Thyroid gland (tissue), 4 donors: ENCODE data around the gene ZNF330. TPM values are rescaled to one million over a fixed set of nuclear protein-coding genes. Genes with fewer than 3 reads are reported as not detected.
A peak's percentile ranks its signal among the peaks of the same experiment; 100 is the strongest.

Source experiments
- DNase-seq, 2 donors: peaks; one replicate each; pipeline ENCODE4 v3.0.0-alpha.2; 2019
- H3K27ac ChIP-seq, 3 donors: fragments of 200-600 bp; sonication (generic); 1 replicate in 2 of 3; 2 replicates in 1 of 3; pipeline ENCODE4 v1.5.1; 2016 to 2019; ENCODE audit warnings: mild to moderate bottlenecking in 1 of 3, moderate library complexity in 1 of 3
- H3K27me3 ChIP-seq: fragments of 200-600 bp; sonication (generic); one replicate; pipeline ENCODE4 v1.5.1; 2019
- H3K36me3 ChIP-seq, 2 donors: fragments of 200-600 bp; sonication (generic); one replicate each; pipeline ENCODE4 v1.5.1; 2016 to 2019
- H3K4me1 ChIP-seq, 2 donors: fragments of 200-600 bp; sonication (generic); one replicate each; pipeline ENCODE4 v1.5.1; 2017 to 2019
- H3K4me3 ChIP-seq, 3 donors: fragments of 200-600 bp; sonication (generic); replicated peaks in 1 of 3; 1 replicate in 2 of 3; 2 replicates in 1 of 3; pipeline ENCODE4 v1.5.1; 2016; ENCODE audit warnings: mild to moderate bottlenecking in 1 of 3
- H3K9me3 ChIP-seq: fragments of 200-600 bp; sonication (generic); one replicate; pipeline ENCODE4 v1.5.1; 2017
- POLR2A ChIP-seq, 2 donors: fragments of 450-650 bp; IDR thresholded peaks; one replicate each; pipeline ENCODE4 v1.6.1; 2017; ENCODE audit warnings: antibody characterized with exemption in 2 of 2, mild to moderate bottlenecking in 2 of 2, moderate library complexity in 1 of 2
- WGBS, 2 donors: methylation state at CpG; one replicate each; pipeline ENCODE4 v1.1.5; 2017; 5-methylcytosine and 5-hydroxymethylcytosine counted together
- intact Hi-C: fragments of 100-400 bp; cut with DNase I; formaldehyde crosslinking; loops from one replicate; pipeline ENCODE4 v1.15.1; 2023
- total RNA-seq, 4 donors: library from RNA; depleted of rRNA; stranded (reverse); fragments of >200 nt; gene quantifications; one replicate each; pipeline ENCODE4 v1.2.3, GENCODE V29; 2016
- TF ChIP-seq, protein P1 (sequence below), 6 experiments: fragments of 200-600 bp in 3 of 6; fragments of 450-650 bp in 3 of 6; sonication (generic) in 3 of 6; IDR thresholded peaks; one replicate each; pipeline ENCODE4 v1.5.1; 2016 to 2019; ENCODE audit warnings: antibody characterized with exemption in 6 of 6, mild to moderate bottlenecking in 2 of 6, inconsistent platforms in 1 of 6, moderate library complexity in 1 of 6

ZNF330 gene
- total RNA-seq, 4 donors from 2014 or later, result 42.7 to 57.9 (median 46.4) TPM

- H3K27ac ChIP-seq, result no peak overlapping the region
- no peaks in the 10 kb centered on the region for H3K27me3 ChIP-seq
- no peaks in the 10 kb centered on the region for H3K36me3 ChIP-seq
- TF ChIP-seq POLR2A (IDR thresholded peaks at IDR 0.05), result no peak
- TF ChIP-seq, protein P1, sequence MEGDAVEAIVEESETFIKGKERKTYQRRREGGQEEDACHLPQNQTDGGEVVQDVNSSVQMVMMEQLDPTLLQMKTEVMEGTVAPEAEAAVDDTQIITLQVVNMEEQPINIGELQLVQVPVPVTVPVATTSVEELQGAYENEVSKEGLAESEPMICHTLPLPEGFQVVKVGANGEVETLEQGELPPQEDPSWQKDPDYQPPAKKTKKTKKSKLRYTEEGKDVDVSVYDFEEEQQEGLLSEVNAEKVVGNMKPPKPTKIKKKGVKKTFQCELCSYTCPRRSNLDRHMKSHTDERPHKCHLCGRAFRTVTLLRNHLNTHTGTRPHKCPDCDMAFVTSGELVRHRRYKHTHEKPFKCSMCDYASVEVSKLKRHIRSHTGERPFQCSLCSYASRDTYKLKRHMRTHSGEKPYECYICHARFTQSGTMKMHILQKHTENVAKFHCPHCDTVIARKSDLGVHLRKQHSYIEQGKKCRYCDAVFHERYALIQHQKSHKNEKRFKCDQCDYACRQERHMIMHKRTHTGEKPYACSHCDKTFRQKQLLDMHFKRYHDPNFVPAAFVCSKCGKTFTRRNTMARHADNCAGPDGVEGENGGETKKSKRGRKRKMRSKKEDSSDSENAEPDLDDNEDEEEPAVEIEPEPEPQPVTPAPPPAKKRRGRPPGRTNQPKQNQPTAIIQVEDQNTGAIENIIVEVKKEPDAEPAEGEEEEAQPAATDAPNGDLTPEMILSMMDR (IDR thresholded peaks at IDR 0.05), result no peak
- no peaks in the 10 kb centered on the region for H3K9me3 ChIP-seq
- DNase-seq, result no peak
- intact Hi-C loops, result no loop called here
- 79 to 85% methylated on average over 1 of the region's 1 CpG for WGBS, 2 donors
- H3K4me1 ChIP-seq, result no peaks in the 10 kb centered on the region
- no peak overlapping the region for H3K4me3 ChIP-seq
Measured at GRCh38 chr4:141196227-141196933, 24.3 kb upstream of the ZNF330 start.

- Histone ChIP-seq H3K27me3 (no peaks in the 10 kb centered on the region), H3K9me3 (no peaks in the 10 kb centered on the region), H3K27ac (peak overlapping the region in 1 of 3 donors; percentile 23), H3K4me1 (peaks cover 7 to 8% of the 10 kb centered on the region in 2 donors), H3K36me3 (no peaks in the 10 kb centered on the region), H3K4me3 (no peak overlapping the region)
- 67 to 82% methylated on average over 5 of the region's 5 CpGs for WGBS, 2 donors
- TF ChIP-seq, protein P1 (IDR thresholded peaks at IDR 0.05), result no peak
- TF ChIP-seq POLR2A (IDR thresholded peaks at IDR 0.05), result no peak
- DNase-seq, result no peak
- intact Hi-C loops, result no loop called here
Measured at GRCh38 chr4:141207961-141208360, 12.7 kb upstream of the ZNF330 start.

- Histone ChIP-seq H3K4me1 (peaks cover 7 to 8% of the 10 kb centered on the region in 2 donors), H3K4me3 (no peak overlapping the region), H3K9me3 (no peaks in the 10 kb centered on the region), H3K36me3 (no peaks in the 10 kb centered on the region), H3K27ac (peak overlapping the region; percentile 51 to 87 (median 71)), H3K27me3 (no peaks in the 10 kb centered on the region)
- WGBS, 2 donors, result 26 to 30% methylated on average over 3 of the region's 3 CpGs
- TF ChIP-seq, protein P1 (IDR thresholded peaks at IDR 0.05), result no peak
- no peak for TF ChIP-seq POLR2A (IDR thresholded peaks at IDR 0.05)
- DNase-seq, result peak; percentile 52 to 54
- intact Hi-C loops, result no loop called here
Measured at GRCh38 chr4:141210168-141210567, 10.5 kb upstream of the ZNF330 start.

DNA sequence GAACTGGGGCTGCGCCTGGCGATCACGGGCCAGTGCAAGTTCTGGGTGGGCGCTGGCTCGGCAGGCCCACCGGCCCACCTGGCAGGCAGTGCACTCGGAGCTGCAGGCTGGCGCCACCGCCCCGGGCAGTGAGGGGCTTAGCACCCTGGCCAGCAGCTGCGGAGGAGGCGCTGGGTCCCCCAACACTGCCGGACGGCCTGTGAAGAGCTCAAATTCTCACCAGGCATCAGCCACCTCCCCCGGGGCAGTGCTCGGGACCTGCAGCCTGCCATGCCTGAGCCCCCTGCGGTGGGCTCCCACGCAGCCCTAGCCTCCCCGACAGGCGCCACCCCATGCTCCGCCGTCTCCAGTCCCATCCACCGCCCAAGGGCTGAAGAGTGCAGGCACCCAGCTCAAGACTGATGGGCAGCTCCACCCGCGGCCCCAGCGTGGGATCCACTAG lies 7.1 kb upstream of the ZNF330 start:
- no peaks in the 10 kb centered on the region for H3K9me3 ChIP-seq
- no peaks in the 10 kb centered on the region for H3K27me3 ChIP-seq
- H3K27ac ChIP-seq, result no peak overlapping the region
- 82 to 96% methylated on average over 11 to 16 of the region's 26 CpGs for WGBS, 2 donors
- DNase-seq, result no peak
- no peaks in the 10 kb centered on the region for H3K36me3 ChIP-seq
- TF ChIP-seq POLR2A (IDR thresholded peaks at IDR 0.05), result no peak
- TF ChIP-seq, protein P1 (IDR thresholded peaks at IDR 0.05), result no peak
- peaks cover 8 to 13% of the 10 kb centered on the region in 2 donors for H3K4me1 ChIP-seq
- intact Hi-C loops, result no loop called here
- H3K4me3 ChIP-seq, result no peak overlapping the region

DNA sequence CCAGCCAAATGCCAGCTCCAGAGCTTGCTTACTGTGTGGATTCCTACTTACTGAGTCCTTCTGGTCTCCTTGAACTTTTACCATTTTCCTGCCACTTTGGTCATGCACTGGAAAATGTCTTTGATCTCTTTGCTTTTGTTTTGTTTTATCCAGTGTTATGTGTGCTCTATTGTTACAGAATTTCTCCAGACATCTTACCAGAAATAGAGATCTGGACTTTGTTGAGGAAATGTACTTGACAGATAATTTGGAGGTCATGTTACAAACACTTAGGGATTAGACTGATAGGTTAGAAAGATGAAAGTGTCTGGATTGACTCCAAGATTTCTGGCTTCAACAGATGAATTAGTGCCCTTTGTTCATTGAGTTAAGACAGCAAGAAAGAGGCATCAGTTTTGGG lies 5.7 kb upstream of the ZNF330 start:
- peak overlapping the region; percentile 3 to 79 (median 69) for H3K27ac ChIP-seq

More for the DNA sequence above, 5.7 kb upstream of the ZNF330 start:
- no peaks in the 10 kb centered on the region for H3K27me3 ChIP-seq
- peaks cover 8 to 13% of the 10 kb centered on the region in 2 donors for H3K4me1 ChIP-seq
- H3K4me3 ChIP-seq, result no peak overlapping the region
- H3K9me3 ChIP-seq, result no peaks in the 10 kb centered on the region
- intact Hi-C loops, result no loop called here
- TF ChIP-seq, protein P1 (IDR thresholded peaks at IDR 0.05), result no peak
- TF ChIP-seq POLR2A (IDR thresholded peaks at IDR 0.05), result no peak
- H3K36me3 ChIP-seq, result no peaks in the 10 kb centered on the region
- DNase-seq, result peak in 1 of 2 donors; percentile 33
